GM23248 (cell line): ENCODE results near the gene DCAF12L1.

Experiments
- EZH2 ChIP-seq: fragments of 200-600 bp; sonication (generic); IDR thresholded peaks from 2 replicates; pipeline ENCODE4 v1.6.1; 2018; ENCODE audit warnings: antibody characterized with exemption, mild to moderate bottlenecking; ENCODE audit not compliant: insufficient read depth, poor library complexity, severe bottlenecking
- EZH2phosphoT487 ChIP-seq: fragments of 200-600 bp; sonication (generic); IDR thresholded peaks from 2 replicates; pipeline ENCODE4 v1.6.1; 2018; ENCODE audit warnings: antibody characterized with exemption, moderate library complexity, mild to moderate bottlenecking, low read depth; ENCODE audit not compliant: insufficient read depth

DNA sequence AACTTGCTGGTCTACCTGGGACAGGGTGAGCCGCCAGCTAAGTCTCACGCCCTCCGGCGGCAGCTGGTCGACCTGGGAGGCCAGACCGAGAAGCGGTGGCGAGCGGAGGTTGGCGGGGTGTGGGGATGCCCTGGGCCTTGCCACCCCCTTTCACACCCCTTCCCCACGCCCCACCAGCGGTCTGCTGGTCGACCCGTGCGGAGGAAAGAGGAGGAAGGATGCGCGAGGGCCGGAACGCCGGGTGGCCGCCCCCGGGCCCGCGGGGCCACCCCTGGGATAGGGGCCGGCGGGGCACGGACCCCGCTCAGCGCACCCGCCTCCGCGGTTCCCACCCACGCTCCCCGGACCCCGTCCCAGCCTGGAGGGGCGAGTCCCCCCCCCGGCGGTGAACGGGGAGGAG is 28.3 kb upstream of the DCAF12L1 start:
- TF ChIP-seq EZH2phosphoT487 (no peak), EZH2 (no peak)
